ENCODE measurements around the gene MTHFD2L.
"Not testable (repeated sequence)": the region's sequence is repeated elsewhere in the genome, so short reads cannot be mapped to it uniquely, and the experiment has no call there.

MTHFD2L gene

DNA sequence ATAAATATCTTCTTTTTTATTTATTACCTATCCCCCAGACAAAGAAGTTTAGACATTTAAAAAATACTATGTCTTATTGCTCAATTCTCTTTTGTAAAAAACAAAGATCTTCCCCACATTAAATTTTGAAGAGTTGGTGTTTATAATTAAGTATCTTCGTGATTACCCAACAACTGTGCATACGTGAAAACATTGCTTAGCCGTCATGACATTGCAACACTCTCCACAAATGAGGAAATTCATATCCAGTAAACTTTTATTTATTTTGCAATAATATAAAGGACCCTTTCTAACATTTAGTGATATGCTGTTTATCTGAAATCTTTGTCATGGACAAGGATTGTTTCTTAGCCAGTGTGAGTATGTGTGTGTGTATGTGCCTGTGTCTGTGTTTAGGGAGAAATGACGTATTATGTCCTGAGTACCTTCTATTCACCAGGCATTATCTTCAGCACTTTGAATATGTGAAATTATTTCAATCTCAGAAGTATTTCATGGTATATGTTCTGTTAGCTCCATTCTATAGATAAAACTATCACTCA lies 180.9 kb downstream of the MTHFD2L start:
- TF ChIP-seq, protein P1, sequence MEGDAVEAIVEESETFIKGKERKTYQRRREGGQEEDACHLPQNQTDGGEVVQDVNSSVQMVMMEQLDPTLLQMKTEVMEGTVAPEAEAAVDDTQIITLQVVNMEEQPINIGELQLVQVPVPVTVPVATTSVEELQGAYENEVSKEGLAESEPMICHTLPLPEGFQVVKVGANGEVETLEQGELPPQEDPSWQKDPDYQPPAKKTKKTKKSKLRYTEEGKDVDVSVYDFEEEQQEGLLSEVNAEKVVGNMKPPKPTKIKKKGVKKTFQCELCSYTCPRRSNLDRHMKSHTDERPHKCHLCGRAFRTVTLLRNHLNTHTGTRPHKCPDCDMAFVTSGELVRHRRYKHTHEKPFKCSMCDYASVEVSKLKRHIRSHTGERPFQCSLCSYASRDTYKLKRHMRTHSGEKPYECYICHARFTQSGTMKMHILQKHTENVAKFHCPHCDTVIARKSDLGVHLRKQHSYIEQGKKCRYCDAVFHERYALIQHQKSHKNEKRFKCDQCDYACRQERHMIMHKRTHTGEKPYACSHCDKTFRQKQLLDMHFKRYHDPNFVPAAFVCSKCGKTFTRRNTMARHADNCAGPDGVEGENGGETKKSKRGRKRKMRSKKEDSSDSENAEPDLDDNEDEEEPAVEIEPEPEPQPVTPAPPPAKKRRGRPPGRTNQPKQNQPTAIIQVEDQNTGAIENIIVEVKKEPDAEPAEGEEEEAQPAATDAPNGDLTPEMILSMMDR (conservative IDR thresholded peaks at IDR 0.05; ENCODE audit: low read depth, low read length): no peak
- no peak overlapping the region for H3K4me3 ChIP-seq (ENCODE audit: low read length)
- DNase-seq (ENCODE audit: low read depth): no peak

DNA sequence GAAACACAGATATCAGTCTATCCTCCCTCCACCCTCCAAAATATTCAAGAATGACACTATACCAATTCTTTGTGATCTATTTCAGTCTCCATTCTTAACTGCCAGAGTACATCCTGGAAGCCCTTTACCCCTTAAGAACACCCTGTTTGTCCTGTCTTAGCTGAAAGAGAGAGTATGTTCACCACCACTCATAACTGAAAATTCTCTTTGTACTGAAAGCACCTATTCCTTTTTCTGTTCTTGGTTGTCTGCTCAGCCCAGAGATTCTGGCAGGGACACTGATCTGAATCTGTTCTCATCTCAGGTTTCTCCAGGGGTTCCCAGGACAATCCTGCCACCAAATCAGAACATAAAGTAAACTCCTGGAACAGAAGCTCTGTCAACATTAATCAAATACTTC lies 181.6 kb downstream of the MTHFD2L start:
- H3K4me3 ChIP-seq (ENCODE audit: low read length): no peak overlapping the region
- DNase-seq (ENCODE audit: low read depth): no peak
- TF ChIP-seq, protein P1 (conservative IDR thresholded peaks at IDR 0.05; ENCODE audit: low read depth, low read length): no peak

DNA sequence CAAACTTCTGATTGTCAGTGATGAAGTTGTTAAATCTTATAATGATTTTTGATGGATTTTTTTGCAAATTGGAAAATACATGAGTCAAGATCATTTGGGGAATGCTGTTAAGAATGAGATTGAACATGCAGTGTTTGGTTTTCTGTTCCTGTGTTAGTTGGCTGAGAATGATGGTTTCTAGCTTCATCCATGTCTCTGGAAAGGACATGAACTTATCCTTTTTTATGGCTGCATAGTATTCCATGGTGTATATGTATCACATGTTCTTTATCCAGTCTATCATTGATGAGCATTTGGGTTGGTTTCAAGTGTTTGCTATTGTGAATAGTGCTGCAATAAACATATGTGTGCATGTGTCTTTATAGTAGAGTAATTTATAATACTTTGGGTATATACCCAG lies 182.5 kb downstream of the MTHFD2L start:
- H3K4me3 ChIP-seq (ENCODE audit: low read length); DNase-seq (ENCODE audit: low read depth): not testable (repeated sequence)

DNA sequence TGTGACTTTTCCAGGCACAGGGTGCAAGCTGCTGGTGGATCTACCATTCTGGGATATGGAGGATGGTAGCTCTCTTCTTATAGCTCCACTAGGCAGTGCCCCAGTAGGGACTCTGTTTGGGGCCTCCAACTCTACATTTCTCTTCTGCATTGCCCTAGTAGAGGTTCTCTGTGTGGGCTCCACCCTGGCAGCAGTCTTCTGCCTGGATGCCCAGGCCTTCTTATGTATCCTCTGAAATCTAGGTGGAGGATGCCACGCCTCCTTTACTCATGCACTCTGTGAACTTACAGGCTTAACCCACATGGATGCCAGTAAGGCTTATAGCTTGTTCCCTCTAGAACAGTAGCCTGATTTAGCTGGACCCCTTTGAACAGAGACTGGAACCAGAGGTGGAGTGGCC lies 186.1 kb downstream of the MTHFD2L start:
- no peak overlapping the region for H3K4me3 ChIP-seq (ENCODE audit: low read length)
- DNase-seq (ENCODE audit: low read depth): no peak
- TF ChIP-seq, protein P1 (conservative IDR thresholded peaks at IDR 0.05; ENCODE audit: low read depth, low read length): no peak
